Endothelial cell of umbilical vein (primary cell): ENCODE results near the gene PKMYT1. TPM values are rescaled to one million over a fixed set of nuclear protein-coding genes. Genes with fewer than 3 reads are reported as not detected.

Experiments
- BruUV-seq: library from RNA; stranded (reverse); fragments of 400-500 nt; replicated peaks from 2 replicates; lab custom pipeline; 2021; lab: Mats Ljungman, UMichigan
- CTCF ChIA-PET: fragments of 300-600, 350-600 bp; sonication (Branson Sonifier 250); formaldehyde crosslinking; loops from one replicate; lab custom pipeline; 2021; ENCODE audit warnings: antibody characterized with exemption, inconsistent platforms; lab: Charles Lee
- POLR2A ChIA-PET: fragments of 300-600, 350-600 bp; sonication (Branson Sonifier 250); formaldehyde crosslinking; loops from one replicate; lab custom pipeline; 2021; ENCODE audit warnings: antibody characterized with exemption, inconsistent platforms; lab: Charles Lee
- DNase-seq: peaks from one replicate; pipeline ENCODE4 v3.0.0-alpha.2; 2011; ENCODE audit warnings: low read depth, low spot score
- FAIRE-seq: peaks from 2 replicates; lab custom pipeline; 2011; peaks lifted over from hg19 to GRCh38; lab: Jason Lieb, UNC
- H2AFZ ChIP-seq: 2 replicates; pipeline ENCODE4 v1.6.0; 2012; ENCODE audit warnings: low read depth, low read length, control low read depth, inconsistent platforms
- H3K27ac ChIP-seq: 2 replicates; pipeline ENCODE4 v1.5.1; 2011; ENCODE audit warnings: low read depth, mild to moderate bottlenecking, control low read depth, low read length, moderate library complexity; ENCODE audit not compliant: insufficient read depth
- H3K27me3 ChIP-seq, 2 experiments: 2 replicates each; pipeline versions ENCODE4 v1.6.0 to v1.6.1; 2011; ENCODE audit warnings: low read length in 2 of 2, mixed read lengths in 1 of 2; ENCODE audit not compliant: control insufficient read depth in 2 of 2, insufficient read depth in 2 of 2
- H3K36me3 ChIP-seq, 2 experiments: 2 replicates in 1 of 2; 3 replicates in 1 of 2; pipeline ENCODE4 v1.5.1; 2011; ENCODE audit warnings: low read length in 2 of 2, mild to moderate bottlenecking in 1 of 2, moderate library complexity in 1 of 2; ENCODE audit not compliant: control insufficient read depth in 2 of 2, insufficient read depth in 2 of 2; ENCODE audit errors: extremely low read depth in 1 of 2
- H3K4me1 ChIP-seq: 3 replicates; pipeline ENCODE4 v1.5.1; 2011; ENCODE audit warnings: mild to moderate bottlenecking, low read length; ENCODE audit not compliant: control insufficient read depth, insufficient read depth; ENCODE audit errors: extremely low read depth
- H3K4me2 ChIP-seq: 2 replicates; pipeline ENCODE4 v1.6.1; 2011; ENCODE audit warnings: low read length, control low read depth, mixed read lengths; ENCODE audit not compliant: insufficient read depth
- H3K4me3 ChIP-seq, 3 experiments: fragments of 200-600 bp in 1 of 3; sonication (generic), shearing (Covaris generic) in 1 of 3; replicated peaks in 1 of 3; 2 replicates each; pipeline ENCODE4 v1.5.1; 2011 to 2016; ENCODE audit warnings: control low read depth in 3 of 3, low read length in 3 of 3, mild to moderate bottlenecking in 2 of 3, inconsistent platforms in 1 of 3, low read depth in 1 of 3, moderate library complexity in 1 of 3; ENCODE audit not compliant: insufficient read depth in 1 of 3
- H3K79me2 ChIP-seq: 2 replicates; pipeline ENCODE4 v1.6.0; 2012; ENCODE audit warnings: low read length, inconsistent platforms; ENCODE audit not compliant: control insufficient read depth, insufficient read depth
- H3K9ac ChIP-seq: replicated peaks from 2 replicates; pipeline ENCODE3; 2011; ENCODE audit warnings: low read length, control low read depth; ENCODE audit not compliant: insufficient read depth; ENCODE audit errors: extremely low read depth
- H3K9me1 ChIP-seq: replicated peaks from 3 replicates; pipeline ENCODE4 v1.6.0; 2011; ENCODE audit warnings: mild to moderate bottlenecking, low read length; ENCODE audit not compliant: control insufficient read depth, insufficient read depth; ENCODE audit errors: extremely low read depth
- H3K9me3 ChIP-seq: replicated peaks from 2 replicates; pipeline ENCODE4 v1.5.1; 2012; ENCODE audit warnings: low read length, inconsistent platforms; ENCODE audit not compliant: control insufficient read depth, insufficient read depth
- H4K20me1 ChIP-seq: replicated peaks from 2 replicates; pipeline ENCODE3; 2011; ENCODE audit warnings: mild to moderate bottlenecking, low read length; ENCODE audit not compliant: control insufficient read depth, insufficient read depth; ENCODE audit errors: extremely low read depth
- CTCF ChIP-seq, 2 donors: IDR thresholded peaks; 1 replicate in 1 of 2; 2 replicates in 1 of 2; pipeline ENCODE4 v1.5.1; 2011; ENCODE audit warnings: low read length in 2 of 2, mild to moderate bottlenecking in 2 of 2, moderate library complexity in 2 of 2, control low read depth in 1 of 2, inconsistent platforms in 1 of 2, low read depth in 1 of 2; ENCODE audit not compliant: insufficient read depth in 1 of 2; ENCODE audit errors: extremely low read depth in 1 of 2
- EZH2 ChIP-seq: IDR thresholded peaks from 2 replicates; pipeline ENCODE4 v1.6.1; 2012; ENCODE audit warnings: borderline replicate concordance, low read depth, mild to moderate bottlenecking, moderate library complexity, low read length, inconsistent platforms; ENCODE audit not compliant: severe bottlenecking
- FOS ChIP-seq: IDR thresholded peaks from 2 replicates; pipeline ENCODE4 v1.6.1; 2011; ENCODE audit warnings: mild to moderate bottlenecking, low read length, moderate library complexity, borderline replicate concordance; ENCODE audit not compliant: insufficient read depth
- GATA2 ChIP-seq: IDR thresholded peaks from 2 replicates; pipeline ENCODE4 v1.7.0; 2011; ENCODE audit warnings: low read depth, mild to moderate bottlenecking, moderate library complexity, mixed read lengths, low read length; ENCODE audit not compliant: insufficient read length, insufficient read depth
- JUN ChIP-seq: IDR thresholded peaks from 2 replicates; pipeline ENCODE4 v1.6.1; 2011; ENCODE audit warnings: borderline replicate concordance, low read depth; ENCODE audit not compliant: insufficient read length, insufficient read depth
- MAX ChIP-seq: IDR thresholded peaks from 2 replicates; pipeline ENCODE4 v1.6.1; 2011; ENCODE audit not compliant: insufficient read depth, insufficient read length
- MYC ChIP-seq: IDR thresholded peaks from one replicate; pipeline ENCODE4 v1.6.1; 2011; ENCODE audit warnings: mild to moderate bottlenecking, low read depth, low read length
- POLR2A ChIP-seq: IDR thresholded peaks from 2 replicates; pipeline ENCODE4 v1.6.1; 2012; ENCODE audit warnings: low read depth, mild to moderate bottlenecking, control low read depth, low read length
- POLR2AphosphoS5 ChIP-seq: IDR thresholded peaks from 2 replicates; pipeline ENCODE4 v1.6.1; 2012; ENCODE audit warnings: low read depth, mild to moderate bottlenecking, control low read depth, low read length, moderate library complexity; ENCODE audit not compliant: insufficient read depth
- dilution Hi-C: fragments of 300-500 bp; cut with MboI; formaldehyde crosslinking; loops from one replicate; pipeline ENCODE4 v1.15.0; 2019; ENCODE audit warnings: low sequenced_read_pairs; ENCODE audit not compliant: extremely low pct_ligation_motif_present
- intact Hi-C: fragments of 100-400 bp; cut with micrococcal nuclease; formaldehyde crosslinking; loops from one replicate; pipeline ENCODE4 v1.10.0; 2022
- polyA plus RNA-seq, 4 experiments: library from polyadenylated mRNA; depleted of rRNA in 3 of 4; stranded (reverse) in 3 of 4; unstranded in 1 of 4; fragments of >200 nt; gene quantifications; 2 replicates each; pipeline versions ENCODE4 v1.2.1 to v1.2.3, GENCODE V29; 2011 to 2012; ENCODE audit warnings: missing spikeins in 1 of 4
- total RNA-seq: library from RNA; stranded (reverse); gene quantifications from 2 replicates; pipeline ENCODE4 v1.2.3, GENCODE V29; 2021

The PKMYT1 gene
- total and polyA plus RNA-seq, 2 donors (not counting 3 experiments of a cell fraction or from before 2014, with no cell fraction given): 26.1 to 48.5 TPM

- CTCF ChIA-PET: interaction anchor here (1.3 kb wide), 1 partner anchor 17 kb away, joined by 7 read pairs; no protein-coding TSS in a partner anchor
- TF ChIP-seq POLR2A (no peak), MAX (no peak), JUN (no peak), POLR2AphosphoS5 (no peak), FOS (no peak), EZH2 (no peak), GATA2 (no peak), MYC (no peak), CTCF (IDR thresholded peaks at IDR 0.05; ENCODE audit: extremely low read depth in 1 of 2, insufficient read depth in 1 of 2, low read depth in 1 of 2, low read length in 2 of 2) (no peak)
These were observed 34.7 kb upstream of the PKMYT1 start for GRCh38 chr16:3014971-3015370.

More at GRCh38 chr16:3014971-3015370, 34.7 kb upstream of the PKMYT1 start:
- Histone ChIP-seq H3K27ac (no peak overlapping the region), H3K9me3 (no peaks in the 10 kb centered on the region), H4K20me1 (no peaks in the 10 kb centered on the region), H3K79me2 (no peaks in the 10 kb centered on the region), H3K27me3 (peaks cover 21 to 22% of the 10 kb centered on the region in 2 experiments), H3K4me1 (no peaks in the 10 kb centered on the region), H3K9ac (no peak overlapping the region), H3K4me2 (no peak overlapping the region), H3K9me1 (no peaks in the 10 kb centered on the region), H3K36me3 (no peaks in the 10 kb centered on the region), H2AFZ (no peak overlapping the region), H3K4me3 (no peak overlapping the region)
- intact Hi-C loops (no loop called here), dilution Hi-C loops (no loop called here)
- DNase-seq: no peak
- POLR2A ChIA-PET: no interaction called here
- no TSS peak for BruUV-seq
- no peak for FAIRE-seq
